Activated T-cell treated with anti-CD3 and anti-CD28 coated beads, Interleukin-2, amount 50 U/mL, for 4 hours (primary cell): ENCODE data around the gene CNOT10. TPM values are rescaled to one million over a fixed set of nuclear protein-coding genes. Genes with fewer than 3 reads are reported as not detected.

Experiments used
- ATAC-seq, 2 donors: fragments of 200-7000 bp; cut with Tn5 transposase; one replicate each; pipeline ENCODE4 v1.10.0; 2021
- DNase-seq: peaks from one replicate; pipeline ENCODE4 v3.0.0-alpha.2; 2020
- H3K27me3 Mint-ChIP-seq: one replicate; pipeline ENCODE4 v1.8.0; 2021; ENCODE audit warnings: low read depth, mixed read lengths
- H3K36me3 Mint-ChIP-seq: one replicate; pipeline ENCODE4 v1.8.0; 2022; ENCODE audit warnings: mixed read lengths; ENCODE audit not compliant: insufficient read depth
- H3K4me1 Mint-ChIP-seq: one replicate; pipeline ENCODE4 v1.8.0; 2021; ENCODE audit warnings: low read depth, mixed read lengths
- H3K4me3 Mint-ChIP-seq: one replicate; pipeline ENCODE4 v1.8.0; 2021; ENCODE audit warnings: mild to moderate bottlenecking, moderate library complexity, mixed read lengths
- H3K9me3 Mint-ChIP-seq: one replicate; pipeline ENCODE4 v1.8.0; 2021; ENCODE audit warnings: mixed read lengths
- total RNA-seq, 3 donors: library from RNA; stranded (reverse); gene quantifications; one replicate each; pipeline ENCODE4 v1.2.1, GENCODE V29; 2021

Gene CNOT10
- total RNA-seq, 3 donors from 2014 or later: 48.3 to 50.1 (median 48.6) TPM

DNA sequence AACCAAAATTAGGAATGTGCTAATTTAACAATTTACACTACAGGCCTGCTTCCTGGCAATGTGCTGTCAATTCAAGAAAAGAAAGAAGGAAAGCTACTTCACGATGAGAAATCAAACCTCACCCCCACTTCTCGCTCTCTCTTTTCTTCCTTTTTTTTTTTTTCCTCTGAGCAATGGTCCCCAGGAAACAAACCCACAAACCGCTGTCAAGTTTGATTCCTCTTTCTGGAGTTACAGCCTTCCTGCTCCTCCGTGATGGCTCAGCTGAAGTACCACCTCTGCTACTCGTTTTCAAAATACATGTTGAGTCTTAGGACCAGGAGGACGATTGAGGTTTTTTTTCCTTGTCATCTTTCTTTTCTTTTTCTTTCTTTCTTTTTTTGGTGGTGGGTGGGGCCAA lies 129.4 kb downstream of the CNOT10 start:
- H3K4me1 Mint-ChIP-seq: peaks cover 16% of the 10 kb centered on the region
- H3K9me3 Mint-ChIP-seq: no peaks in the 10 kb centered on the region
- ATAC-seq (no peak), DNase-seq (no peak)
- no peak overlapping the region for H3K4me3 Mint-ChIP-seq
- H3K36me3 Mint-ChIP-seq: no peaks in the 10 kb centered on the region
- peaks cover 33% of the 10 kb centered on the region for H3K27me3 Mint-ChIP-seq

DNA sequence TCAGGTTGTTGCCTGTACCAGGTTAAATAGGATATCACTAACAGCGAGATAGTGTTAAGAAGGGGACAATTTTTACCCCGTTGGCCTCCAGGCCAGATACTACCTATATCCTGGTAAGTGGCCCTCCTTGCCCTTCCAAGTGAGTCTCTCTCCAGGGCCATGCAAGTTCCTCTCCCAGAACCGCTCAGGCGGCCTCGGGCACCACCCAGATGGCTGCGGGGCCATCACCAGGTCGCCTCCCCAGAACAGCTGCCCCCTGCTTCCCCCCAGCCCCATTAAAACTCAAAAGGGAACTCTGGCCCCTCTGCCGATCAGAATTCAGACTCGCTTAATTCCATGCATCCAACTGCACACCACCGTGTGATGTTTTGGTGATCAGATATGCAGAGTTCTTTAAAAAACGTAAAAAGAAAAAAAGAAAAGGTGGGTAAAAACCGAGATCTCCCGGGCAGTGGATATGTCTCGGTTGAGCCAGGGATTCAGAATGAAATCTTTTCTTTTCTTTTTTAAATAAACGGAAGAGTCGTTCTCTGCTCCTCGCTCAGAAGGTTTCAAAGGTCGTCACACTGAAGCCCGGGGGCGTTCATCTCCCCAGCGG lies 131.0 kb downstream of the CNOT10 start:
- Mint-ChIP-seq H3K4me3 (peak overlapping the region; percentile 41), H3K27me3 (peaks cover 42% of the 10 kb centered on the region), H3K9me3 (no peaks in the 10 kb centered on the region), H3K36me3 (no peaks in the 10 kb centered on the region), H3K4me1 (peaks cover 16% of the 10 kb centered on the region)
- ATAC-seq: no peak
- DNase-seq: no peak

DNA sequence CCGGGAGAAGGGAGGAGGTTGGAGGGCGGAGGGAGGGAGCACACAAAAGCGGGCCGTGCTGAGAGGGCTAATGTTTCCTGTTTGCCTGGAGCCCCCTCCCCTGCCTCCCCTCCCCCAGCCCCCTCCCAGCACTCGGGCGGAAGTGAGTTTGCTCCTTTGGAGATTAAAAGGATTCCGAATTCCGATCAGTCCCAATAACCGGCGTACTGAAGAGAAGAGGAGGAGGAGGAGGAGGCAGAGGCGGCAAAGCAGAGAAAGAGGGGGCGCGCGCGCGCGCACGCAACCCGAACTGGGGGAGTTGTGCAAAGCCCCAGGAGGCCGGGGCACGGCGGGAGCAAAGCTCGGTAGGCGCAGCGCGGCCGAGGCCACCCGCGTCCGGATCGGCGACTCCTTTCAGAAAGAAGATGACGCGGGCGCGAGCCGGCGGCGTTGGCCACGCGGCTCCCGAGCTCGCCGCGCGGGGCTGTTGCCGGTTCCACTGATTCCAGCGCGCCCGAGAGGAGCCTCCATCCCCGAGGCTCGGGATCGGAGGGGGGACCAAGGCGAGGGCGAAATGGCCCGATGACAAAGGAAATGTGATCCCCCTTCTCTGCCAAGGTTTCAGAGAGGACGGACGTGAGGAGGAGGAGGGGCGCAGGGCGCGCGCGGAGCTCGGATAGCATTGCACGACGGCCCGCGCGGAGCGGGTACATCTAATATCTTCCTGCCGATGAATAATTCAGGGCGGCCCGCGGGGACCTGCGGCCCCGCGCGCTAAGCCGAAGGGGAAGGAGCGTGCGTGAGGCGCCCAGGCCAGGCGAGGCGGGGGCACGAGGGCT lies 131.7 kb downstream of the CNOT10 start:
- Mint-ChIP-seq H3K27me3 (peaks cover 47% of the 10 kb centered on the region), H3K4me1 (peaks cover 16% of the 10 kb centered on the region), H3K4me3 (peak overlapping the region; percentile 67), H3K36me3 (no peaks in the 10 kb centered on the region), H3K9me3 (no peaks in the 10 kb centered on the region)
- no peak for DNase-seq
- ATAC-seq: peak; percentile 34 to 41

DNA sequence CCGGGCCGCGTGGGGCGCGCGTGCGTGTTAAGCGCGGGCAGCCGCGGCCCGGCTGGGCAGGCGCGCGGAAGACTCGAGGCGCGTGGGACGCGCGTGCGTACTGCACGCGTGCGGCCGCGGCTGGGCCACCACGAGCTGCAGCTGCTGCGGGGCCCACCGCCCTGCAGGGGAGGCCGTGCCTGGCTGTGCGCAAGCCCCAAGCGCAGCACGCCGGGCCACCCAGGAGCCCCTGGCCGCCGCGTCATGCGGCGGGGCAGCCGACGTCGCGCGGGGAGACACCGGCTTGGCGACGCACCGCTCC lies 132.2 kb downstream of the CNOT10 start:
- ATAC-seq (peak; percentile 39 to 48), DNase-seq (no peak)
- H3K36me3 Mint-ChIP-seq: no peaks in the 10 kb centered on the region
- peak overlapping the region; percentile 42 for H3K4me3 Mint-ChIP-seq
- H3K27me3 Mint-ChIP-seq: peaks cover 50% of the 10 kb centered on the region
- peaks cover 16% of the 10 kb centered on the region for H3K4me1 Mint-ChIP-seq
- no peaks in the 10 kb centered on the region for H3K9me3 Mint-ChIP-seq

- no peak for DNase-seq
- peak within 1 kb of the TSS; percentile 67 for H3K4me3 Mint-ChIP-seq
- no peaks in the 10 kb centered on the region for H3K9me3 Mint-ChIP-seq
- H3K27me3 Mint-ChIP-seq: peaks cover 50% of the 10 kb centered on the region
- ATAC-seq: peak; percentile 5 to 35
- peaks cover 16% of the 10 kb centered on the region for H3K4me1 Mint-ChIP-seq
- no peaks in the 10 kb centered on the region for H3K36me3 Mint-ChIP-seq
Observed at GRCh38 chr3:32817558-32818228, 132.7 kb downstream of the CNOT10 start, which contains the start of gene TRIM71. TRIM71 (plus strand) TSS chr3:32817997; CDS start chr3:32818081, 84 bp downstream.

DNA sequence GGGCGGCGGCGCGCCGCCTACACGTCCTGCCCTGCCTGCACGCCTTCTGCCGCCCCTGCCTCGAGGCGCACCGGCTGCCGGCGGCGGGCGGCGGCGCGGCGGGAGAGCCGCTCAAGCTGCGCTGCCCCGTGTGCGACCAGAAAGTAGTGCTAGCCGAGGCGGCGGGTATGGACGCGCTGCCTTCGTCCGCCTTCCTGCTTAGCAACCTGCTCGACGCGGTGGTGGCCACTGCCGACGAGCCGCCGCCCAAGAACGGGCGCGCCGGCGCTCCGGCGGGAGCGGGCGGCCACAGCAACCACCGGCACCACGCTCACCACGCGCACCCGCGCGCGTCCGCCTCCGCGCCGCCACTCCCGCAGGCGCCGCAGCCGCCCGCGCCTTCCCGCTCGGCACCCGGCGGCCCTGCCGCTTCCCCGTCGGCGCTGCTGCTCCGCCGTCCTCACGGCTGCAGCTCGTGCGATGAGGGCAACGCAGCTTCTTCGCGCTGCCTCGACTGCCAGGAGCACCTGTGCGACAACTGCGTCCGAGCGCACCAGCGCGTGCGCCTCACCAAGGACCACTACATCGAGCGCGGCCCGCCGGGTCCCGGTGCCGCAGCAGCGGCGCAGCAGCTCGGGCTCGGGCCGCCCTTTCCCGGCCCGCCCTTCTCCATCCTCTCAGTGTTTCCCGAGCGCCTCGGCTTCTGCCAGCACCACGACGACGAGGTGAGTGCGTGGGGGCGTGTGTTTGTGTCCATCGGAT lies 133.4 kb downstream of the CNOT10 start:
- peak; percentile 24 to 30 for ATAC-seq
- no peaks in the 10 kb centered on the region for H3K36me3 Mint-ChIP-seq
- peaks cover 16% of the 10 kb centered on the region for H3K4me1 Mint-ChIP-seq
- H3K9me3 Mint-ChIP-seq: no peaks in the 10 kb centered on the region
- DNase-seq: no peak
- H3K27me3 Mint-ChIP-seq: peaks cover 50% of the 10 kb centered on the region
- peak overlapping the region; percentile 20 for H3K4me3 Mint-ChIP-seq

DNA sequence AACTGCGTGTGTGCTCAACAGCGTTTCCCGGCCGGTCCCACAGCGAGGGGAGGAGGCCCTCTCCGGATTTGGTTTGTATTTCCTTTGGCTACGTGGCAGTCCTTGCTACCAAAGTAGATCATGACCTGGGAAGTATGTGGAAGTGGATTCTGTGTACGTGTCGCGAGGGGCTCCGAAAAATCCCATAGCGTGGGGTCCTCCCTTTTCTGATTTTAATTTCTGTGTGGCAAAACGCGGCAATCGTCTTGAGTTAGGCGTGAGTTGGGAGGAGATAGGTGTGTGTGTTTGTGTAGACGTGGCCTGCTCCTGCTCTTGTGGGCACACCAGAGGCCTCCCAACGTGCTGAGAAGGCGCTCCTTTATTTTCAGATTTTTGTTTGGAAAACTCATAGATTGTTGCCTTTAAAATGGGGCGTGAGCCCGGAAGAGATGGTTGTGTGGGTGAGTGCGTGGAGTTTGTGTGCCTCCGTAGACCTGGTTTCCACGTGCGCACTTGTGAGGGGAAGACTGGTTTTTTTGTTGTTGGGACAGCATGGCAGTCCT lies 134.1 kb downstream of the CNOT10 start:
- H3K36me3 Mint-ChIP-seq: no peaks in the 10 kb centered on the region
- peaks cover 16% of the 10 kb centered on the region for H3K4me1 Mint-ChIP-seq
- H3K9me3 Mint-ChIP-seq: no peaks in the 10 kb centered on the region
- ATAC-seq: no peak
- H3K4me3 Mint-ChIP-seq: peak overlapping the region; percentile 20
- no peak for DNase-seq
- peaks cover 50% of the 10 kb centered on the region for H3K27me3 Mint-ChIP-seq

- Mint-ChIP-seq H3K27me3 (peaks cover 48% of the 10 kb centered on the region), H3K9me3 (no peaks in the 10 kb centered on the region), H3K4me1 (peaks cover 15% of the 10 kb centered on the region), H3K36me3 (no peaks in the 10 kb centered on the region), H3K4me3 (no peak overlapping the region)
- no peak for DNase-seq
- ATAC-seq: no peak
Observed at GRCh38 chr3:32819551-32820348, 134.8 kb downstream of the CNOT10 start.

DNA sequence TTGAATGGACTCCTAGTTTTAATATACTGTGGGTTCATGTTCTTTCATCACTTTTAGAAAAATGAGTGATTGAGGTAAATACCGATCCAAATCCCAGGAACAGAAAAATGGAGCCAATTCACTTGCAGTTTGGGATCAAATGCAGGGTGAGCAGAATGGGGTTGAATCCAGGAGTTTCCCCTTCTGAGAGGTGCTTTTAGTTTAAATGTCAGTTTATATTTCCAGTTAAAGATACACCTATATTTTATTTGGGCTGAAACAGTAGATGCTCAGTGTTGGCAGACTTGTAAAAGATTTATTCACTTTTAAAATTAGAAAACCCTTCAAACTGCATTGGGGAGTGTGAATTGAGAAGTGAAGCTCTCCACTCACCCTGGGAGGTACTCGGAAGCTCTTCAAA lies 135.4 kb downstream of the CNOT10 start:
- Mint-ChIP-seq H3K9me3 (no peaks in the 10 kb centered on the region), H3K4me3 (no peak overlapping the region), H3K36me3 (no peaks in the 10 kb centered on the region), H3K4me1 (peaks cover 13% of the 10 kb centered on the region), H3K27me3 (peaks cover 43% of the 10 kb centered on the region)
- ATAC-seq: no peak
- DNase-seq: no peak

DNA sequence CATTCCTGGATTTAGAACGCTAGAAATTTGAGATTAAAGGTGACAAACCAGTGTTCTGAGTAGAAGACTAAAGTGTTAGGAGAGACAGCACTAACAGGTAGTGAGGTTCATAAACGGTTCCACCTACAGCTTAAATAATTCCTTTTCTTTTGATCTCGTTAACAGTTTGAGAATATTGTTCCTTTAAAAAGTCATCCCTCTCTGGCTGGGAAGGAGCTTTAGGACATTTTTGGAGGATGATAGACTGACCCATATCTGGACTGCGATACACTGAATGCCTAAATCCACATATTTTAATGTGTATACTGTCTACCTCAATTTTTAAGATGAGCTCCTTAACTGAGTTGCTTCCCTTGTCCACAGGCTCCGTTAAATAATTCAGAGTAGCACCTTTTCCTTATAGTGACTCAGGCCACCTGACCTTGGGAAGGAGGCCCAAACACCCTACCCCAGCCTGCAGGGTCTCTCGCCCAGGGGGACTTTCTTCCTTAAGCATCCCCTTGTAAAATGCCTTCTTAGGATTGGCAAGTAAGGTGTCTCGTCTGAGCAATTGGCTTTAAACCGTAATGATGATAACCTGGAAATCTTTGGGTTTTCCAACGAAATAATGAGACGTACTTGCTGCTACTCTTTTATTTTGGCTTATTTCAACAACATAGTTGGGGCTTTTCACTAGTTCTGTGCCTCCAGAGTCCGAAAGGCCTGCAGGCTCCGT lies 136.1 kb downstream of the CNOT10 start:
- no peaks in the 10 kb centered on the region for H3K36me3 Mint-ChIP-seq
- ATAC-seq (no peak), DNase-seq (no peak)
- peaks cover 13% of the 10 kb centered on the region for H3K4me1 Mint-ChIP-seq
- H3K4me3 Mint-ChIP-seq: no peak overlapping the region
- H3K27me3 Mint-ChIP-seq: peaks cover 40% of the 10 kb centered on the region
- no peaks in the 10 kb centered on the region for H3K9me3 Mint-ChIP-seq

DNA sequence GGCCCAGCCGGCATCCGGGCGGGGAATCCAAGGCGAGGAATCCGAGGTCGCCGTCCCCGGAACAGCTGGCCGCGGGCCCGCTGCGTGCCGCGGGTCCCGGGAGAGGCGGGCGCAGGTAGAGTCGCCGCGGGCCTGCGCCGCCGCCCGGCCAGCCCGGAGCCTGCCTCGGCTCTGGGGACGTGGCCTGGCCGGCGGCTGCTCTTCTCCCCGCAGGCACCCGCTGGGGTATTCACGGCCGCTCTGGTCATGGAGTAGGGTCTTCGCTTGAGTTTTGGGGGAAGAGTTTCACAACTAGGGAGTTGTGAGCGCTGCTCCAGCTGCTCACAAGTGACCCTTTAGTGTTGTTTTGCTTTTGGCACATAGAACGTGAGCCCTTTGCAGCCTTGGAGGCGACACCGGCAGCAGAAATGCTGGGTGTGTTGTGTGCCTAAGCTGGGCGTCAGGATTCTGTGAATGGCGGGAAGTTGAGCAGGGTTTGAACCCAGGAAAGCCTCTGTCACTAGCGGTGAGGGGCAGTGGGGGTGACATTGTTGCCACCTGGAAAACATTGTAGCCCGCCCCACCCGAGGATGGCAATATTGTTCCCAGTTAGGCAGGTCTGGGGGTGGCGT lies 136.8 kb downstream of the CNOT10 start:
- Mint-ChIP-seq H3K4me3 (no peak overlapping the region), H3K9me3 (no peaks in the 10 kb centered on the region), H3K36me3 (no peaks in the 10 kb centered on the region), H3K27me3 (peaks cover 39% of the 10 kb centered on the region), H3K4me1 (peaks cover 12% of the 10 kb centered on the region)
- DNase-seq: no peak
- no peak for ATAC-seq

DNA sequence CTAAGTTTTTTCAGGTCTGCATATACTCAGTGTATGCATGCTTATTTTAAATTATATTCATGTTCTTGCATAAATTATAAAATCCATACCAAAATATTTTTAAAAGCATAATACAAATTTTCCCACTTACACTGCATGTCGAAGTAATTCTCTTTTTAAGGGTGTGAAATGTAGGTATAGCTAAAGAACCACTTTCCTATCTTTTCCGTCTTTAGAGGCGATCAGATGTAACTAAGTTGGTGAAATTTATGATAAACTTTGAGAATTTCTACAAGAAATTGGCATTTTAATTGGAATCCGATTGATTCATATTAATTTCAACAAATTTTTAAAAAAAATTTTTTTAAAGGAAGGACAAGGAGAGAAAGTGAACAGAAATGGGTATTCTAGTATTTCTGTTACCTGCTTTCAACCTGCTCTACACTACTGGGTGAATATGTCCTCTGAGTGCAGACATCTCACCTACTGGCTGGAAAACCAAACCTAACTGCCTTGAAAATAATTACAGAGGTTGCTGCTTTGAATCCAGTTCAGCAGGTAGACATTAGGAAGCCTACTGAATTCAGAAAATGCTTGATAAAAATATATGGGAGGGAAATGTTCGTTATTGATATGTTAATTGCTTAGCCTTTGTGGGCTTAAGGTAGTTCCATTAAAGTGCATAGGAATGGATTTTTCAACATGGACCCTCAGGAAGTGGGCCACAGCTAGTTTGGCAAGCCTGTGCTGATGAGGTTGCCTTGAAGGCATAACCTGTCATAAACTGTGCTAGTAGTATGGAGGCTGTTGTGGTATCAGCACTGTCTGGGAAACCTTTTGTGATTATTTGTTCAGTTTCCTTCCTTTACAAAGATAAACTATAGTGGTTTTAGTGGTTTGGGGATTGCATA lies 137.9 kb downstream of the CNOT10 start:
- peaks cover 8% of the 10 kb centered on the region for H3K4me1 Mint-ChIP-seq
- H3K36me3 Mint-ChIP-seq: no peaks in the 10 kb centered on the region
- H3K27me3 Mint-ChIP-seq: peaks cover 35% of the 10 kb centered on the region
- ATAC-seq: no peak
- no peak overlapping the region for H3K4me3 Mint-ChIP-seq
- no peaks in the 10 kb centered on the region for H3K9me3 Mint-ChIP-seq
- no peak for DNase-seq
